ENCODE data around the gene POU2F3.

POU2F3 gene

DNA sequence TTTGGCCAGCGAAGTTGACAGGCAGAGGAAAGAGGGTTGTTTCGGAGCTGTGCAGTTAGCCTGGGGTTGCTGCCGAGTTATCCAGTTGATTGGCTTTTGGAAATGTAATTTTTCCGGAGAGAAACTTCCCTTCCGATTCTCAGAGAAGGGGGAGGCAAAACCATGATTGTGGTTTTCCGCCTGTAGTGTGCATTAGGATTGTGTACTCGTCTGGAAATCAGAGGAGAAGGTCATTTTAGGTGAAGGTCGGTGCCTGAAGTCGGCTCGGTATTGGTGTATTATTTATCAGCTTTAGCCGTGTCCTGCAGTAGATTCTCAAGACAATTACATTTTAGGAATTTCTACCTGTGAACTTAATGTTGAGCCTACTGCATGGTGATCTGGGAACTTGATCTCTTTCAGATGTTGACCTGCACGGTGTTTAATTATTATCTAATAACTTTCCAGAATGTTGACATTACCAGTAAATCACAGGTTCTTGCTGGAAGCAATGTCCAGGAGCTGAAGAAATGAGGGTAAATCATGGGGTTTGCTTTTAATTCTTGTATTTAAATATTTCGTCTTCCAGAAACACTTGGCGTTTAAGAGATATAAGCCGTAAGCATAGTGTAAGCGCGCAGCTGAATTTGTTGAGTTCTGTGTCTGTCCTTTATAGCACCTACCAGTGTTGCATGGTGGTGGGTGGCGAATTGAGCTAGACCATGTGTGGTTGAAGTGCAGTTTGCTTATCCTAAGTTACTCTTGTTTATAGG, 97.6 kb downstream of the POU2F3 start:
- H3K4me3 ChIP-seq (ENCODE audit: low read depth, low read length), result no peak overlapping the region
- no peak for TF ChIP-seq MYC (IDR thresholded peaks at IDR 0.05; ENCODE audit: low read depth, low read length)
- TF ChIP-seq POLR2A (IDR thresholded peaks at IDR 0.05; ENCODE audit: extremely low read depth, insufficient read length), result no peak
- no peak for TF ChIP-seq CTCF (IDR thresholded peaks at IDR 0.05; ENCODE audit: low read depth, low read length)
- TF ChIP-seq, protein P1, sequence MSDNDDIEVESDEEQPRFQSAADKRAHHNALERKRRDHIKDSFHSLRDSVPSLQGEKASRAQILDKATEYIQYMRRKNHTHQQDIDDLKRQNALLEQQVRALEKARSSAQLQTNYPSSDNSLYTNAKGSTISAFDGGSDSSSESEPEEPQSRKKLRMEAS (IDR thresholded peaks at IDR 0.05; ENCODE audit: low read depth, low read length), result no peak
- DNase-seq (ENCODE audit: low read depth), result no peak

DNA sequence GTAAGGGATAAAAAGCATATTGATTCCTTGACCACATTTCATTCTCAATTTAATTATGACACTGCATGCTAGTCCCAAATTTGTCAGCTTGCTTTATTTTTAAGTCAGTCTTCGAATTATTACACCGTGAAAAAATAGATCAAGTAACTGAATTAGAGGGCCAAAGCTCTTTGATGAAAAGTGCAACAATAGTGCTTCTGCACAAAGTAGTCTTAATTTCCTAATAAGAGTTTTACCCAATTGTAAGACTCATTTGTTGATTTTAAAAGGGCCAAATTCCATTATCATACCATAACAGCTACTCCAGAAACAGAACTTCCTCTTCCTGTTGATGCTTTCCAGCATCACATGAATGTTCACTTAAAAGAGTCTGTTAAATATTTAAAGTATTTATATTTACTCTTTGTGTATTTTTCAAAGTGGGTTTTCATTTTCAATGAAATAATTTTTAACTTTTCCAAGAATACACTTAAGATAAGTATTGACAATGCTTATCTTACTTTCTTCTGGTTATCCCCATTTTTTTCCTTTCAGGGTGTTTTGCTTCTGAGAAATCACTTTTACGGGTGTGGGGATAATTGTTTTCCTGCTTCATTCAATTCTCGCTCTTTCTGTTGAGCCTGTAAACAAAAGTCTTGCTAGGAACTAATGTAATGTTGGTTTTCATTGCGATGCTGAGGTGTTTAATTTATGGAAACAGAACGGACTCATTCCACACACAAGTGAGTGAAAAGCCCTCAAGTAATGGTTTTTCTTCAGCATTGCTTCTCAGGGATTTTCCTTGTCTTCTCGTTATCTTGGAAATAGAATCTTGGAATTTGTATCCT, 98.4 kb downstream of the POU2F3 start:
- no peak overlapping the region for H3K4me3 ChIP-seq (ENCODE audit: low read depth, low read length)
- DNase-seq (ENCODE audit: low read depth), result no peak
- TF ChIP-seq MYC (IDR thresholded peaks at IDR 0.05; ENCODE audit: low read depth, low read length) (no peak), CTCF (IDR thresholded peaks at IDR 0.05; ENCODE audit: low read depth, low read length) (no peak), POLR2A (IDR thresholded peaks at IDR 0.05; ENCODE audit: extremely low read depth, insufficient read length) (no peak)
- TF ChIP-seq, protein P1 (IDR thresholded peaks at IDR 0.05; ENCODE audit: low read depth, low read length), result no peak

- no peak overlapping the region for H3K4me3 ChIP-seq (ENCODE audit: low read depth, low read length)
- DNase-seq (ENCODE audit: low read depth), result no peak
- TF ChIP-seq POLR2A (IDR thresholded peaks at IDR 0.05; ENCODE audit: extremely low read depth, insufficient read length) (no peak), CTCF (IDR thresholded peaks at IDR 0.05; ENCODE audit: low read depth, low read length) (no peak), MYC (IDR thresholded peaks at IDR 0.05; ENCODE audit: low read depth, low read length) (no peak)
- TF ChIP-seq, protein P1 (IDR thresholded peaks at IDR 0.05; ENCODE audit: low read depth, low read length), result no peak
Measured at GRCh38 chr11:120339394-120339890, 99.5 kb downstream of the POU2F3 start.

DNA sequence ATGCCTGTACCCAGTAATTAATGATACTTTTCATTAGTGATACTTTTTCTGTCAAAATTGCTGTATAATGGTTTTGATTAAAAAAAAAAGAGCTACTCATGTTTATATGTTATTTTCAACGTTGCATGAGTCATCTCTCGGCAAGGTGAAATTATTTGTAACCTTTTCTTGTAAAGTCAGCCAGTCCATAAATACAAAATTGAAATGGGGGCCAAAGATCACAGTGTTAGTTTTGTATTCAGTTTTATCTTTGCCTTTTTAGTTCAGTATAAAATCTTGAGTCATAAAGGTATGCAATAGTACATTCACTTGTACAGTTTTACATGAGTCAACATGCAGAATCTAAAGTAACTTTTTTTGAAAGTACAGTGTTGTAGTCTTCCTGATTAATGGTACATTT, 100.6 kb downstream of the POU2F3 start:
- no peak for DNase-seq (ENCODE audit: low read depth)
- H3K4me3 ChIP-seq (ENCODE audit: low read depth, low read length), result no peak overlapping the region
- TF ChIP-seq POLR2A (IDR thresholded peaks at IDR 0.05; ENCODE audit: extremely low read depth, insufficient read length) (no peak), MYC (IDR thresholded peaks at IDR 0.05; ENCODE audit: low read depth, low read length) (no peak), CTCF (IDR thresholded peaks at IDR 0.05; ENCODE audit: low read depth, low read length) (no peak)
- TF ChIP-seq, protein P1 (IDR thresholded peaks at IDR 0.05; ENCODE audit: low read depth, low read length), result no peak

GRCh38 chr11:120342226-120342625, 102.3 kb downstream of the POU2F3 start:
- no peak for DNase-seq (ENCODE audit: low read depth)
- TF ChIP-seq, protein P1 (IDR thresholded peaks at IDR 0.05; ENCODE audit: low read depth, low read length), result no peak
- TF ChIP-seq CTCF (IDR thresholded peaks at IDR 0.05; ENCODE audit: low read depth, low read length) (no peak), POLR2A (IDR thresholded peaks at IDR 0.05; ENCODE audit: extremely low read depth, insufficient read length) (no peak), MYC (IDR thresholded peaks at IDR 0.05; ENCODE audit: low read depth, low read length) (no peak)
- no peak overlapping the region for H3K4me3 ChIP-seq (ENCODE audit: low read depth, low read length)

Measured in NB4 (cell line).